ENCODE data around the gene SPINK6.

SPINK6 gene

DNA sequence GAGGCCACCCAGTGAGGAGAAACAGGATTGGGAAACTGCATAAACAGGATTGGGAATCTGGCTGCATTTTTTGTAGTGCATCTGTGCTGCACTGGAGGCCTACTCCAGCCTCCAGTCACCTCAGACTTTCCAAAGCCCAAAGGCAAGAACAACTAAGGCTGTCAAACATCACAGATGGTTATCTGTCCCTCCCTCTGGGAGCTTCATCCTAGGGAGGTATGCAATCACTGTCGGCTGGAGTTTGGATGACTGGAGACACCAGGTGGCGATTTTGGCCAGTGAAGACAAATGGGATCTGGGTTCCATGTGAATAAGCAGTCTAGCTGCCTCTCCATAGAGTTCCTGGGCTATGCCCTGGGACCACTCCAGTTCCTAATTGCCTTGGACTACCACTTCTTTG, 56.4 kb downstream of the SPINK6 start:
- no peak for DNase-seq (ENCODE audit: low spot score)
- ChIA-PET POLR2A (ENCODE audit: low non-redundant PET) (no interaction called here), CTCF (interaction anchor here (0.5 kb wide), 1 partner anchor 31 kb away, joined by 3 read pairs; no protein-coding TSS in a partner anchor)
- H3K27ac ChIP-seq: no peak overlapping the region
- TF ChIP-seq, protein P1, sequence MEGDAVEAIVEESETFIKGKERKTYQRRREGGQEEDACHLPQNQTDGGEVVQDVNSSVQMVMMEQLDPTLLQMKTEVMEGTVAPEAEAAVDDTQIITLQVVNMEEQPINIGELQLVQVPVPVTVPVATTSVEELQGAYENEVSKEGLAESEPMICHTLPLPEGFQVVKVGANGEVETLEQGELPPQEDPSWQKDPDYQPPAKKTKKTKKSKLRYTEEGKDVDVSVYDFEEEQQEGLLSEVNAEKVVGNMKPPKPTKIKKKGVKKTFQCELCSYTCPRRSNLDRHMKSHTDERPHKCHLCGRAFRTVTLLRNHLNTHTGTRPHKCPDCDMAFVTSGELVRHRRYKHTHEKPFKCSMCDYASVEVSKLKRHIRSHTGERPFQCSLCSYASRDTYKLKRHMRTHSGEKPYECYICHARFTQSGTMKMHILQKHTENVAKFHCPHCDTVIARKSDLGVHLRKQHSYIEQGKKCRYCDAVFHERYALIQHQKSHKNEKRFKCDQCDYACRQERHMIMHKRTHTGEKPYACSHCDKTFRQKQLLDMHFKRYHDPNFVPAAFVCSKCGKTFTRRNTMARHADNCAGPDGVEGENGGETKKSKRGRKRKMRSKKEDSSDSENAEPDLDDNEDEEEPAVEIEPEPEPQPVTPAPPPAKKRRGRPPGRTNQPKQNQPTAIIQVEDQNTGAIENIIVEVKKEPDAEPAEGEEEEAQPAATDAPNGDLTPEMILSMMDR (conservative IDR thresholded peaks at IDR 0.05; ENCODE audit: low read depth): no peak

DNA sequence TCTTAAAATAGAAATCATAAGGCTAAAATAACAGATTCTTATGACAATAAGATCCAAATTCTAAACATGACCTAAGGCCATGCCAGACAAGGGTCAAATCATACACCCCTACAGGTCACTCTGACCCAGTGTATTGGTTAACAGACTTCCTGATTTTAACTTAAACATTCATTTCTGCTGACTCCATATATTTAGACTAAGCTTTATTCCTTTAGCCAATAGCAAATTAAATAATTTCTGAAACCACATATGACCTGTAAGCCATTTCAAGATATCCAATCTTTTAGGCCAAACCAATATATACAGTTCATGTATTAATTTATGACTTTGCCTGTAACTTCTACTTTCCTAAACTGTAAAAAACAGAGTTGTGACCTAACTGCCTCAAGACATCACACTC, 58.4 kb downstream of the SPINK6 start:
- ChIA-PET CTCF (no interaction called here), POLR2A (ENCODE audit: low non-redundant PET) (no interaction called here)
- DNase-seq (ENCODE audit: low spot score): no peak
- TF ChIP-seq, protein P1 (conservative IDR thresholded peaks at IDR 0.05; ENCODE audit: low read depth): no peak
- no peak overlapping the region for H3K27ac ChIP-seq

Measured in RWPE1 (cell line).